K562 (cell line): ENCODE results near the gene CCDC167. TPM values are rescaled to one million over a fixed set of nuclear protein-coding genes. Genes with fewer than 3 reads are reported as not detected.

Experiments
- ATAC-seq: fragments of 200-7000 bp; cut with Tn5 transposase; 3 replicates; pipeline ENCODE4 v1.9.1; 2020; ENCODE audit warnings: moderate library complexity
- BruUV-seq: library from RNA; stranded (reverse); fragments of 400-500 nt; replicated peaks from 2 replicates; lab custom pipeline; 2021; lab: Mats Ljungman, UMichigan
- CTCF ChIA-PET: fragments of 300-600 bp; formaldehyde crosslinking; extraction: SDS; loops from one replicate; lab custom pipeline; 2021; ENCODE audit warnings: low intra/inter-chr PET ratio; lab: Yijun Ruan, JAX
- POLR2A ChIA-PET: fragments of 300-600, 350-650 bp; sonication (Branson Sonifier 250); formaldehyde crosslinking; extraction: SDS; loops from one replicate; lab custom pipeline; 2021; ENCODE audit warnings: antibody characterized with exemption, inconsistent platforms; lab: Yijun Ruan, JAX
- DNase-seq, 4 experiments: peaks; one replicate each; pipeline versions ENCODE4 v3.0.0 to v3.0.0-alpha.2; 2011 to 2018; ENCODE audit warnings: low spot score in 3 of 4, mixed read lengths in 3 of 4; ENCODE audit errors: extremely low read depth in 1 of 4
- FAIRE-seq: peaks from 2 replicates; lab custom pipeline; 2011; peaks lifted over from hg19 to GRCh38; lab: Jason Lieb, UNC
- H2AFZ ChIP-seq: 2 replicates; pipeline ENCODE4 v1.6.0; 2011; ENCODE audit warnings: low read depth, low read length, control low read depth, inconsistent platforms
- H3K27ac ChIP-seq: fragments of 200-600 bp; 3 replicates; pipeline ENCODE4 v1.8.0; 2011; ENCODE audit warnings: low read depth, mild to moderate bottlenecking, control low read depth, inconsistent platforms, low read length, moderate library complexity, mixed read lengths; ENCODE audit errors: extremely low read depth
- H3K27me3 ChIP-seq, 2 experiments: fragments of 300-600 bp in 1 of 2; 2 replicates in 1 of 2; 3 replicates in 1 of 2; pipeline versions ENCODE4 v1.6.0 to v1.8.0; 2011; ENCODE audit warnings: inconsistent platforms in 2 of 2, low read length in 2 of 2, mild to moderate bottlenecking in 1 of 2, mixed read lengths in 1 of 2, moderate library complexity in 1 of 2; ENCODE audit not compliant: control insufficient read depth in 2 of 2, insufficient read depth in 2 of 2
- H3K36me3 ChIP-seq: fragments of 300-600 bp; 3 replicates; pipeline ENCODE4 v1.8.0; 2011; ENCODE audit warnings: mild to moderate bottlenecking, low read length, inconsistent platforms; ENCODE audit not compliant: control insufficient read depth, insufficient read depth
- H3K4me1 ChIP-seq, 2 experiments: fragments of 200-600 bp in 1 of 2; replicated peaks in 1 of 2; 2 replicates in 1 of 2; 3 replicates in 1 of 2; pipeline versions ENCODE4 v1.5.1 to v1.8.0; 2011; ENCODE audit warnings: inconsistent platforms in 2 of 2, low read length in 2 of 2, mild to moderate bottlenecking in 1 of 2, mixed read lengths in 1 of 2, moderate library complexity in 1 of 2; ENCODE audit not compliant: control insufficient read depth in 2 of 2, insufficient read depth in 2 of 2
- H3K4me2 ChIP-seq: 2 replicates; pipeline ENCODE4 v1.6.1; 2011; ENCODE audit warnings: low read length, control low read depth, inconsistent platforms, mixed read lengths; ENCODE audit not compliant: insufficient read depth
- H3K4me3 ChIP-seq: fragments of 200-600 bp; sonication (generic), shearing (Covaris generic); 2 replicates; pipeline ENCODE4 v1.5.1; 2016; ENCODE audit warnings: control low read depth, inconsistent platforms
- H3K79me2 ChIP-seq: fragments of 200-600 bp; 3 replicates; pipeline ENCODE4 v1.8.0; 2011; ENCODE audit warnings: low read length, inconsistent platforms; ENCODE audit not compliant: control insufficient read depth, insufficient read depth
- H3K9ac ChIP-seq, 2 experiments: 2 replicates each; pipeline versions ENCODE4 v1.6.0 to v1.6.1; 2011; ENCODE audit warnings: low read depth in 2 of 2, low read length in 2 of 2, control low read depth in 1 of 2, inconsistent platforms in 1 of 2, mild to moderate bottlenecking in 1 of 2, mixed read lengths in 1 of 2; ENCODE audit not compliant: insufficient read depth in 1 of 2
- H3K9me1 ChIP-seq: one replicate; pipeline ENCODE4 v1.6.0; 2011; ENCODE audit warnings: inconsistent platforms, mild to moderate bottlenecking, low read length, moderate library complexity; ENCODE audit not compliant: control insufficient read depth, insufficient read depth
- H3K9me3 ChIP-seq: replicated peaks from 2 replicates; pipeline ENCODE4 v1.5.1; 2011; ENCODE audit warnings: low read depth, low read length, inconsistent platforms; ENCODE audit not compliant: control insufficient read depth, insufficient read depth
- H4K20me1 ChIP-seq: replicated peaks from 2 replicates; pipeline ENCODE4 v1.6.1; 2011; ENCODE audit warnings: low read length, inconsistent platforms, mixed read lengths; ENCODE audit not compliant: control insufficient read depth, insufficient read depth
- CBFA2T2 ChIP-seq: fragments of 450-650 bp; conservative IDR thresholded peaks from 2 replicates; pipeline ENCODE4 v1.6.1; 2017; ENCODE audit warnings: mild to moderate bottlenecking
- GABPA ChIP-seq: fragments of 200-800 bp; sonication (Bioruptor generic); conservative IDR thresholded peaks from 2 replicates; pipeline ENCODE4 v1.6.1; 2016; ENCODE audit warnings: low read depth, missing genetic modification characterization, missing compliant biosample characterization
- IRF2 ChIP-seq: sonication (generic); formaldehyde crosslinking; IDR thresholded peaks from 2 replicates; pipeline ENCODE4 v1.8.1; 2022; ENCODE audit warnings: mild to moderate bottlenecking, missing genetic modification reagents
- NRF1 ChIP-seq, 2 experiments: fragments of 450-650 bp; IDR thresholded peaks in 1 of 2; conservative IDR thresholded peaks in 1 of 2; 2 replicates each; pipeline ENCODE4 v1.6.1; 2014; ENCODE audit warnings: mild to moderate bottlenecking in 2 of 2
- POLR2AphosphoS2 ChIP-seq: IDR thresholded peaks from 2 replicates; pipeline ENCODE4 v1.6.1; 2012; ENCODE audit warnings: low read length, improper control_type of control experiment
- POLR2AphosphoS5 ChIP-seq: IDR thresholded peaks from 2 replicates; pipeline ENCODE4 v1.6.1; 2011; ENCODE audit warnings: mild to moderate bottlenecking, low read depth, low read length, moderate library complexity; ENCODE audit not compliant: control insufficient read depth, insufficient read depth
- POLR2G ChIP-seq: fragments of 200-400 bp; formaldehyde crosslinking; IDR thresholded peaks from 2 replicates; pipeline ENCODE4 v1.6.1; 2017; ENCODE audit warnings: low read depth, mild to moderate bottlenecking, antibody characterized with exemption, low read length, moderate library complexity
- PRMT5 ChIP-seq: sonication (generic); formaldehyde crosslinking; IDR thresholded peaks from 2 replicates; pipeline ENCODE4 v1.5.0; 2020; ENCODE audit warnings: missing genetic modification reagents
- RBM17 ChIP-seq: fragments of 200-400 bp; formaldehyde crosslinking; IDR thresholded peaks from 2 replicates; pipeline ENCODE4 v1.6.1; 2017; ENCODE audit warnings: low read depth, mild to moderate bottlenecking, low read length, borderline replicate concordance
- TBP ChIP-seq: optimal IDR thresholded peaks from 2 replicates; pipeline ENCODE3; 2011; ENCODE audit warnings: low read depth, low read length, improper control_type of control experiment
- ZNF507 ChIP-seq: conservative IDR thresholded peaks from 2 replicates; pipeline ENCODE4 v1.6.1; 2017; ENCODE audit warnings: missing genetic modification characterization, missing compliant biosample characterization
- ZNF511 ChIP-seq: sonication (generic); formaldehyde crosslinking; IDR thresholded peaks from 2 replicates; pipeline ENCODE4 v1.8.0; 2022; ENCODE audit warnings: mild to moderate bottlenecking, missing genetic modification reagents
- ZNF512 ChIP-seq: IDR thresholded peaks from 2 replicates; pipeline ENCODE4 v1.6.1; 2016; ENCODE audit warnings: missing genetic modification characterization, missing compliant biosample characterization
- WGBS: fragments of 100-300 bp; shearing (Covaris generic); methylation state at CpG from one replicate; pipeline ENCODE4 v1.1.6; 2016; ENCODE audit warnings: low coverage, mixed read lengths; ENCODE audit not compliant: insufficient coverage; ENCODE audit errors: missing lambda C conversion rate; 5-methylcytosine and 5-hydroxymethylcytosine counted together
- in situ Hi-C: fragments of 300-500 bp; cut with MboI; formaldehyde crosslinking; loops from 4 replicates; pipeline ENCODE4 v1.15.0; 2018; ENCODE audit warnings: inconsistent platforms, mixed read lengths
- intact Hi-C: fragments of 100-400 bp; cut with micrococcal nuclease; formaldehyde crosslinking; loops from 2 replicates; pipeline ENCODE4 v1.14.2; 2022
- polyA plus RNA-seq, 8 experiments: library from polyadenylated mRNA; depleted of rRNA in 4 of 8; stranded (reverse) in 5 of 8; unstranded in 3 of 8; fragments of >200 nt; fragmentation: Nextera tagmentation in 2 of 8; fragmentation: Illumina TruSeq in 1 of 8; extraction: Ambion mirVana in 2 of 8; extraction: Trizol in 1 of 8; gene quantifications; 2 replicates each; pipeline versions ENCODE4 v1.2.1 to v1.2.3, GENCODE V29; 2011 to 2014; ENCODE audit warnings: inconsistent platforms in 1 of 8, missing spikeins in 1 of 8
- total RNA-seq, 7 experiments: library from RNA; depleted of rRNA in 6 of 7; stranded (reverse); fragments of >200 nt in 6 of 7; fragmentation: Illumina TruSeq in 2 of 7; extraction: Trizol in 2 of 7; gene quantifications; 2 replicates each; pipeline versions ENCODE4 v1.2.1 to v1.2.3, GENCODE V29; 2011 to 2021; ENCODE audit warnings: low replicate concordance in 1 of 7

The CCDC167 gene
- total and polyA plus RNA-seq, 9 of the 15 experiments (the other 6 are each of a cell fraction or from before 2014, with no cell fraction given) = 26.0 to 114 (median 45.2) TPM

GRCh38 chr6:37481711-37482605 is 17.7 kb downstream of the CCDC167 start:
- in situ Hi-C loops (no loop called here), intact Hi-C loops (loop anchor here (10.0 kb wide), 1 partner anchor 457 kb away; no protein-coding TSS in a partner anchor)
- Histone ChIP-seq H3K9me3 (no peaks in the 10 kb centered on the region), H3K27ac (no peak overlapping the region), H3K4me2 (no peak overlapping the region), H3K79me2 (no peaks in the 10 kb centered on the region), H3K4me1 (peaks cover 6 to 21% of the 10 kb centered on the region in 2 experiments; a peak in 4 of 5 replicates), H3K9ac (peak overlapping the region in 1 of 2 experiments; percentile 19; a peak in 2 of 4 replicates), H3K36me3 (peaks cover 68% of the 10 kb centered on the region; the same call in 2 of the 3 replicates), H4K20me1 (peaks cover 17% of the 10 kb centered on the region; the same call in 1 of the 2 replicates), H3K4me3 (no peak overlapping the region), H3K27me3 (no peaks in the 10 kb centered on the region), H2AFZ (no peak overlapping the region), H3K9me1 (no peaks in the 10 kb centered on the region)
- FAIRE-seq (no peak), DNase-seq (no peak), ATAC-seq (no peak)
- ChIA-PET CTCF (no interaction called here), POLR2A (interaction anchor here (0.5 to 1.6 kb wide), 7 partner anchors 11 to 1266 kb away, joined by 3 to 6 read pairs (median 3); no protein-coding TSS in a partner anchor)
- BruUV-seq = TSS peak; percentile 22
- WGBS = 75% methylated on average over 15 of the region's 15 CpGs
- 0 out of 2 replicates have a peak, but pooled peaks have one; percentile 5 for TF ChIP-seq POLR2AphosphoS2
- no peak for TF ChIP-seq NRF1 (conservative IDR thresholded peaks at IDR 0.05 in 1 of 2, IDR thresholded peaks at IDR 0.05 in 1 of 2)
- TF ChIP-seq ZNF507 (tag) = no peak
- TF ChIP-seq ZNF511 (CRISPR knock-in tag) = no peak
- no peak for TF ChIP-seq GABPA (tag)
- no peak for TF ChIP-seq RBM17
- peak; percentile 17; the same call in 1 of the 2 replicates for TF ChIP-seq POLR2AphosphoS5
- no peak for TF ChIP-seq CBFA2T2
- no peak for TF ChIP-seq IRF2
- no peak for TF ChIP-seq TBP
- TF ChIP-seq POLR2G = peak; percentile 33; the same call in 1 of the 2 replicates
- no peak for TF ChIP-seq ZNF512 (tag)
- TF ChIP-seq PRMT5 (CRISPR knock-in tag) = no peak
